Endothelial cell of umbilical vein (primary cell): Measurements from ENCODE around the gene WRAP73. TPM values are rescaled to one million over a fixed set of nuclear protein-coding genes. Genes with fewer than 3 reads are reported as not detected.

Experiments
- BruUV-seq: library from RNA; stranded (reverse); fragments of 400-500 nt; replicated peaks from 2 replicates; lab custom pipeline; 2021; lab: Mats Ljungman, UMichigan
- CTCF ChIA-PET: fragments of 300-600, 350-600 bp; sonication (Branson Sonifier 250); formaldehyde crosslinking; loops from one replicate; lab custom pipeline; 2021; ENCODE audit warnings: antibody characterized with exemption, inconsistent platforms; lab: Charles Lee
- POLR2A ChIA-PET: fragments of 300-600, 350-600 bp; sonication (Branson Sonifier 250); formaldehyde crosslinking; loops from one replicate; lab custom pipeline; 2021; ENCODE audit warnings: antibody characterized with exemption, inconsistent platforms; lab: Charles Lee
- DNase-seq: peaks from one replicate; pipeline ENCODE4 v3.0.0-alpha.2; 2011; ENCODE audit warnings: low read depth, low spot score
- FAIRE-seq: peaks from 2 replicates; lab custom pipeline; 2011; peaks lifted over from hg19 to GRCh38; lab: Jason Lieb, UNC
- H2AFZ ChIP-seq: 2 replicates; pipeline ENCODE4 v1.6.0; 2012; ENCODE audit warnings: low read depth, low read length, control low read depth, inconsistent platforms
- H3K27ac ChIP-seq: 2 replicates; pipeline ENCODE4 v1.5.1; 2011; ENCODE audit warnings: low read depth, mild to moderate bottlenecking, control low read depth, low read length, moderate library complexity; ENCODE audit not compliant: insufficient read depth
- H3K27me3 ChIP-seq, 2 experiments: 2 replicates each; pipeline versions ENCODE4 v1.6.0 to v1.6.1; 2011; ENCODE audit warnings: low read length in 2 of 2, mixed read lengths in 1 of 2; ENCODE audit not compliant: control insufficient read depth in 2 of 2, insufficient read depth in 2 of 2
- H3K36me3 ChIP-seq, 2 experiments: 2 replicates in 1 of 2; 3 replicates in 1 of 2; pipeline ENCODE4 v1.5.1; 2011; ENCODE audit warnings: low read length in 2 of 2, mild to moderate bottlenecking in 1 of 2, moderate library complexity in 1 of 2; ENCODE audit not compliant: control insufficient read depth in 2 of 2, insufficient read depth in 2 of 2; ENCODE audit errors: extremely low read depth in 1 of 2
- H3K4me1 ChIP-seq: 3 replicates; pipeline ENCODE4 v1.5.1; 2011; ENCODE audit warnings: mild to moderate bottlenecking, low read length; ENCODE audit not compliant: control insufficient read depth, insufficient read depth; ENCODE audit errors: extremely low read depth
- H3K4me2 ChIP-seq: 2 replicates; pipeline ENCODE4 v1.6.1; 2011; ENCODE audit warnings: low read length, control low read depth, mixed read lengths; ENCODE audit not compliant: insufficient read depth
- H3K4me3 ChIP-seq, 3 experiments: fragments of 200-600 bp in 1 of 3; sonication (generic), shearing (Covaris generic) in 1 of 3; replicated peaks in 1 of 3; 2 replicates each; pipeline ENCODE4 v1.5.1; 2011 to 2016; ENCODE audit warnings: control low read depth in 3 of 3, low read length in 3 of 3, mild to moderate bottlenecking in 2 of 3, inconsistent platforms in 1 of 3, low read depth in 1 of 3, moderate library complexity in 1 of 3; ENCODE audit not compliant: insufficient read depth in 1 of 3
- H3K79me2 ChIP-seq: 2 replicates; pipeline ENCODE4 v1.6.0; 2012; ENCODE audit warnings: low read length, inconsistent platforms; ENCODE audit not compliant: control insufficient read depth, insufficient read depth
- H3K9ac ChIP-seq: replicated peaks from 2 replicates; pipeline ENCODE3; 2011; ENCODE audit warnings: low read length, control low read depth; ENCODE audit not compliant: insufficient read depth; ENCODE audit errors: extremely low read depth
- H3K9me1 ChIP-seq: replicated peaks from 3 replicates; pipeline ENCODE4 v1.6.0; 2011; ENCODE audit warnings: mild to moderate bottlenecking, low read length; ENCODE audit not compliant: control insufficient read depth, insufficient read depth; ENCODE audit errors: extremely low read depth
- H3K9me3 ChIP-seq: replicated peaks from 2 replicates; pipeline ENCODE4 v1.5.1; 2012; ENCODE audit warnings: low read length, inconsistent platforms; ENCODE audit not compliant: control insufficient read depth, insufficient read depth
- H4K20me1 ChIP-seq: replicated peaks from 2 replicates; pipeline ENCODE3; 2011; ENCODE audit warnings: mild to moderate bottlenecking, low read length; ENCODE audit not compliant: control insufficient read depth, insufficient read depth; ENCODE audit errors: extremely low read depth
- EZH2 ChIP-seq: IDR thresholded peaks from 2 replicates; pipeline ENCODE4 v1.6.1; 2012; ENCODE audit warnings: borderline replicate concordance, low read depth, mild to moderate bottlenecking, moderate library complexity, low read length, inconsistent platforms; ENCODE audit not compliant: severe bottlenecking
- FOS ChIP-seq: IDR thresholded peaks from 2 replicates; pipeline ENCODE4 v1.6.1; 2011; ENCODE audit warnings: mild to moderate bottlenecking, low read length, moderate library complexity, borderline replicate concordance; ENCODE audit not compliant: insufficient read depth
- GATA2 ChIP-seq: IDR thresholded peaks from 2 replicates; pipeline ENCODE4 v1.7.0; 2011; ENCODE audit warnings: low read depth, mild to moderate bottlenecking, moderate library complexity, mixed read lengths, low read length; ENCODE audit not compliant: insufficient read length, insufficient read depth
- JUN ChIP-seq: IDR thresholded peaks from 2 replicates; pipeline ENCODE4 v1.6.1; 2011; ENCODE audit warnings: borderline replicate concordance, low read depth; ENCODE audit not compliant: insufficient read length, insufficient read depth
- MYC ChIP-seq: IDR thresholded peaks from one replicate; pipeline ENCODE4 v1.6.1; 2011; ENCODE audit warnings: mild to moderate bottlenecking, low read depth, low read length
- POLR2A ChIP-seq: IDR thresholded peaks from 2 replicates; pipeline ENCODE4 v1.6.1; 2012; ENCODE audit warnings: low read depth, mild to moderate bottlenecking, control low read depth, low read length
- POLR2AphosphoS5 ChIP-seq: IDR thresholded peaks from 2 replicates; pipeline ENCODE4 v1.6.1; 2012; ENCODE audit warnings: low read depth, mild to moderate bottlenecking, control low read depth, low read length, moderate library complexity; ENCODE audit not compliant: insufficient read depth
- dilution Hi-C: fragments of 300-500 bp; cut with MboI; formaldehyde crosslinking; loops from one replicate; pipeline ENCODE4 v1.15.0; 2019; ENCODE audit warnings: low sequenced_read_pairs; ENCODE audit not compliant: extremely low pct_ligation_motif_present
- intact Hi-C: fragments of 100-400 bp; cut with micrococcal nuclease; formaldehyde crosslinking; loops from one replicate; pipeline ENCODE4 v1.10.0; 2022
- polyA plus RNA-seq, 4 experiments: library from polyadenylated mRNA; depleted of rRNA in 3 of 4; stranded (reverse) in 3 of 4; unstranded in 1 of 4; fragments of >200 nt; gene quantifications; 2 replicates each; pipeline versions ENCODE4 v1.2.1 to v1.2.3, GENCODE V29; 2011 to 2012; ENCODE audit warnings: missing spikeins in 1 of 4
- total RNA-seq: library from RNA; stranded (reverse); gene quantifications from 2 replicates; pipeline ENCODE4 v1.2.3, GENCODE V29; 2021
- TF ChIP-seq, protein P1 (sequence below), 2 donors: IDR thresholded peaks; 1 replicate in 1 of 2; 2 replicates in 1 of 2; pipeline ENCODE4 v1.5.1; 2011; ENCODE audit warnings: low read length in 2 of 2, mild to moderate bottlenecking in 2 of 2, moderate library complexity in 2 of 2, control low read depth in 1 of 2, inconsistent platforms in 1 of 2, low read depth in 1 of 2; ENCODE audit not compliant: insufficient read depth in 1 of 2; ENCODE audit errors: extremely low read depth in 1 of 2
- TF ChIP-seq, protein P2 (sequence below): IDR thresholded peaks from 2 replicates; pipeline ENCODE4 v1.6.1; 2011; ENCODE audit not compliant: insufficient read depth, insufficient read length

The WRAP73 gene
- total and polyA plus RNA-seq, 2 donors (not counting 3 experiments of a cell fraction or from before 2014, with no cell fraction given) = 23.0 to 50.7 TPM

DNA sequence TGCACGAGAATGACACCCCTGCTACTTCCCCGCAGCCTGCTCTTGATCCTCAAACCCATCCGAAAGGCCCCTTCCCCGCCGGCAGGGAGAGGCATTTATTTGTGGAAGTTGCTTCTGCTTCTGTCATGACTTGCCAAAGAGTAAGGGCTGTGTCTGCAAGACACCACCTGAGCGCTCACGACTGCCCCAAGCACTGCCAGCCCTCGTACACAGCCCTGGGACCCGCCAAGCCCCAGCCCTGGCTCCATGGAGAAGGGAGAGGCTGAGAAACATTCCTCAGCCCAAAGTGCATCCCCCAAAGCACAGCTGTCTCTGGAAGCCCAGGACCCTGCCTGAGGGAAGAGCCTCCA, 31.4 kb downstream of the WRAP73 start:
- TF ChIP-seq EZH2 = no peak
- TF ChIP-seq MYC = no peak
- no peak for TF ChIP-seq FOS
- TF ChIP-seq POLR2A = no peak
- no peak for TF ChIP-seq JUN
- TF ChIP-seq, protein P1, sequence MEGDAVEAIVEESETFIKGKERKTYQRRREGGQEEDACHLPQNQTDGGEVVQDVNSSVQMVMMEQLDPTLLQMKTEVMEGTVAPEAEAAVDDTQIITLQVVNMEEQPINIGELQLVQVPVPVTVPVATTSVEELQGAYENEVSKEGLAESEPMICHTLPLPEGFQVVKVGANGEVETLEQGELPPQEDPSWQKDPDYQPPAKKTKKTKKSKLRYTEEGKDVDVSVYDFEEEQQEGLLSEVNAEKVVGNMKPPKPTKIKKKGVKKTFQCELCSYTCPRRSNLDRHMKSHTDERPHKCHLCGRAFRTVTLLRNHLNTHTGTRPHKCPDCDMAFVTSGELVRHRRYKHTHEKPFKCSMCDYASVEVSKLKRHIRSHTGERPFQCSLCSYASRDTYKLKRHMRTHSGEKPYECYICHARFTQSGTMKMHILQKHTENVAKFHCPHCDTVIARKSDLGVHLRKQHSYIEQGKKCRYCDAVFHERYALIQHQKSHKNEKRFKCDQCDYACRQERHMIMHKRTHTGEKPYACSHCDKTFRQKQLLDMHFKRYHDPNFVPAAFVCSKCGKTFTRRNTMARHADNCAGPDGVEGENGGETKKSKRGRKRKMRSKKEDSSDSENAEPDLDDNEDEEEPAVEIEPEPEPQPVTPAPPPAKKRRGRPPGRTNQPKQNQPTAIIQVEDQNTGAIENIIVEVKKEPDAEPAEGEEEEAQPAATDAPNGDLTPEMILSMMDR (IDR thresholded peaks at IDR 0.05; ENCODE audit: extremely low read depth in 1 of 2, insufficient read depth in 1 of 2, low read depth in 1 of 2, low read length in 2 of 2) = no peak
- TF ChIP-seq POLR2AphosphoS5 = no peak
- no peak for TF ChIP-seq GATA2
- TF ChIP-seq, protein P2, sequence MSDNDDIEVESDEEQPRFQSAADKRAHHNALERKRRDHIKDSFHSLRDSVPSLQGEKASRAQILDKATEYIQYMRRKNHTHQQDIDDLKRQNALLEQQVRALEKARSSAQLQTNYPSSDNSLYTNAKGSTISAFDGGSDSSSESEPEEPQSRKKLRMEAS = no peak
- ChIA-PET CTCF (interaction anchor here (0.6 to 7.0 kb wide), 43 partner anchors 9 to 181 kb away, joined by 3 to 196 read pairs (median 6); partner anchors contain the start of genes ARHGEF16 and MEGF6), POLR2A (interaction anchor here (0.6 to 0.7 kb wide), 2 partner anchors 24 to 53 kb away, joined by 4 to 5 read pairs; no protein-coding TSS in a partner anchor)
- H3K4me2 ChIP-seq = no peak overlapping the region
- intact Hi-C loops (loop anchor here (2.0 kb wide), 1 partner anchor 76 kb away; no protein-coding TSS in a partner anchor), dilution Hi-C loops (no loop called here)
- no TSS peak for BruUV-seq
- no peak for DNase-seq
- no peak overlapping the region for H3K27ac ChIP-seq
- peak overlapping the region; percentile 40 for H2AFZ ChIP-seq
- H3K36me3 ChIP-seq = no peaks in the 10 kb centered on the region
- no peaks in the 10 kb centered on the region for H3K27me3 ChIP-seq
- no peak overlapping the region for H3K4me3 ChIP-seq
- no peak for FAIRE-seq
- no peaks in the 10 kb centered on the region for H4K20me1 ChIP-seq
- H3K9me3 ChIP-seq = no peaks in the 10 kb centered on the region
- no peak overlapping the region for H3K9ac ChIP-seq
- H3K9me1 ChIP-seq = no peaks in the 10 kb centered on the region
- peaks cover 25% of the 10 kb centered on the region for H3K4me1 ChIP-seq
- H3K79me2 ChIP-seq = no peaks in the 10 kb centered on the region
